Measurements from ENCODE around the gene TSPAN3. TPM values are rescaled to one million over a fixed set of nuclear protein-coding genes. Genes with fewer than 3 reads are reported as not detected.

Gene TSPAN3
- total and polyA plus RNA-seq, 4 donors = 339 to 494 (median 450) TPM

DNA sequence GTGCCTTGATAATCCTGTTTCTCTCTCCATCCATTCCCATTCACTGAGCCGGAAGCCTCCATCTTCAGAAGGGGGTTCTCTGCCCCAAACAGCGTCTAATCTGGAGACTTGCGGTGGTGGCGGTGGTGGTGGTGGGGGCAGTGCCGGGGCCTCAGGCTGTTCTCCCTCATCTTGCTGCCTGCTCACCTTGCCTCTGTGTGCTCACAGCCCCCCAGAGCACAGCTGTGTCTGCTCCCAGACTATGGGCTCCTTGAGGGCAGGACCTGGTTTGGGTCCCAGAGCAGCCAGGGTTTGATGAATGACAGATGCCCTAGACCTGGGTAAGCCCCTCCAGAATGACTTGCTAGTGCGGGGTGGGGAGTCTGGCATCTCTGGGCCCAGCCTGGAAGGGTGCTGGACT, 76.4 kb downstream of the TSPAN3 start:
- H3K4me1 ChIP-seq (ENCODE audit: control insufficient read depth in 5 of 5, insufficient read depth in 5 of 5, low read length in 5 of 5) = peaks cover 0 to 20% (median 0%) of the 10 kb centered on the region in 5 donors
- ATAC-seq (ENCODE audit: insufficient read depth, low FRiP score) = no peak
- H3K27ac ChIP-seq (ENCODE audit: low read depth in 1 of 2, low read length in 1 of 2) = peak overlapping the region in 1 of 2 donors; percentile 81
- no peak for DNase-seq
- H3K9ac ChIP-seq (ENCODE audit: insufficient read depth in 1 of 2, low read length in 2 of 2) = no peak overlapping the region
- no peaks in the 10 kb centered on the region for H3K36me3 ChIP-seq (ENCODE audit: control insufficient read depth in 4 of 4, insufficient read depth in 4 of 4, low read length in 4 of 4)
- no peaks in the 10 kb centered on the region for H3K27me3 ChIP-seq (ENCODE audit: control insufficient read depth in 3 of 3, insufficient read depth in 3 of 3, low read length in 2 of 3)
- 71 to 87% methylated on average over 6 of the region's 6 CpGs for WGBS, 2 donors
- no peak overlapping the region for H3K4me3 ChIP-seq
- TF ChIP-seq, protein P1, sequence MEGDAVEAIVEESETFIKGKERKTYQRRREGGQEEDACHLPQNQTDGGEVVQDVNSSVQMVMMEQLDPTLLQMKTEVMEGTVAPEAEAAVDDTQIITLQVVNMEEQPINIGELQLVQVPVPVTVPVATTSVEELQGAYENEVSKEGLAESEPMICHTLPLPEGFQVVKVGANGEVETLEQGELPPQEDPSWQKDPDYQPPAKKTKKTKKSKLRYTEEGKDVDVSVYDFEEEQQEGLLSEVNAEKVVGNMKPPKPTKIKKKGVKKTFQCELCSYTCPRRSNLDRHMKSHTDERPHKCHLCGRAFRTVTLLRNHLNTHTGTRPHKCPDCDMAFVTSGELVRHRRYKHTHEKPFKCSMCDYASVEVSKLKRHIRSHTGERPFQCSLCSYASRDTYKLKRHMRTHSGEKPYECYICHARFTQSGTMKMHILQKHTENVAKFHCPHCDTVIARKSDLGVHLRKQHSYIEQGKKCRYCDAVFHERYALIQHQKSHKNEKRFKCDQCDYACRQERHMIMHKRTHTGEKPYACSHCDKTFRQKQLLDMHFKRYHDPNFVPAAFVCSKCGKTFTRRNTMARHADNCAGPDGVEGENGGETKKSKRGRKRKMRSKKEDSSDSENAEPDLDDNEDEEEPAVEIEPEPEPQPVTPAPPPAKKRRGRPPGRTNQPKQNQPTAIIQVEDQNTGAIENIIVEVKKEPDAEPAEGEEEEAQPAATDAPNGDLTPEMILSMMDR (IDR thresholded peaks at IDR 0.05; ENCODE audit: control extremely low read depth, extremely low read depth) = no peak
- H3K9me3 ChIP-seq (ENCODE audit: control insufficient read depth in 4 of 4, insufficient read depth in 3 of 4, low read length in 3 of 4) = no peaks in the 10 kb centered on the region

DNA sequence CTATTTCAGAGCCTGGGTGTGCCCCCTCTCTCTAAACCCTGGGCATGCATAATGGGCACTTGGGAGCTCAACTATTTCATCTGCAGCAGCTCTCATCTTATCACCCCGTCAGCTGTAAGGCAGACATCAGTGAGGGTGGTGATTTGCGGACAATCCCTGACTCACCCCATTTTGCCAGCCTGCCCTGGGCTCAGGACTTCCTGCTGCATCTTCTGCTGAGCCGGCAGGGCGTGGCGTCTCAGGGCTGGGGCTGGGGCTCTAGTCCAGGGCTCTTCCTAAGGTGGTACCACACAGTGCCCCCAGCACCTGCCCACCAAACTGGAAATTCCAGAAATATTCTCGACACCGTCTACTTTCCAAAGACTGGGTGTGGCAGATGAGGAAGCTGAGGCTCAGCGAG, 76.9 kb downstream of the TSPAN3 start:
- Histone ChIP-seq H3K36me3 (ENCODE audit: control insufficient read depth in 4 of 4, insufficient read depth in 4 of 4, low read length in 4 of 4) (no peaks in the 10 kb centered on the region), H3K9ac (ENCODE audit: insufficient read depth in 1 of 2, low read length in 2 of 2) (no peak overlapping the region), H3K4me1 (ENCODE audit: control insufficient read depth in 5 of 5, insufficient read depth in 5 of 5, low read length in 5 of 5) (peaks cover 0 to 20% (median 0%) of the 10 kb centered on the region in 5 donors), H3K27ac (ENCODE audit: low read depth in 1 of 2, low read length in 1 of 2) (no peak overlapping the region), H3K4me3 (no peak overlapping the region), H3K9me3 (ENCODE audit: control insufficient read depth in 4 of 4, insufficient read depth in 3 of 4, low read length in 3 of 4) (no peaks in the 10 kb centered on the region), H3K27me3 (ENCODE audit: control insufficient read depth in 3 of 3, insufficient read depth in 3 of 3, low read length in 2 of 3) (no peaks in the 10 kb centered on the region)
- ATAC-seq (ENCODE audit: insufficient read depth, low FRiP score) (no peak), DNase-seq (no peak)
- WGBS, 2 donors = 39 to 65% methylated on average over 8 of the region's 8 CpGs
- TF ChIP-seq, protein P1 (IDR thresholded peaks at IDR 0.05; ENCODE audit: control extremely low read depth, extremely low read depth) = no peak

GRCh38 chr15:76993114-76993725, 77.7 kb downstream of the TSPAN3 start:
- Histone ChIP-seq H3K27me3 (ENCODE audit: control insufficient read depth in 3 of 3, insufficient read depth in 3 of 3, low read length in 2 of 3) (no peaks in the 10 kb centered on the region), H3K36me3 (ENCODE audit: control insufficient read depth in 4 of 4, insufficient read depth in 4 of 4, low read length in 4 of 4) (no peaks in the 10 kb centered on the region), H3K4me3 (no peak overlapping the region), H3K9ac (ENCODE audit: insufficient read depth in 1 of 2, low read length in 2 of 2) (no peak overlapping the region), H3K9me3 (ENCODE audit: control insufficient read depth in 4 of 4, insufficient read depth in 3 of 4, low read length in 3 of 4) (no peaks in the 10 kb centered on the region), H3K4me1 (ENCODE audit: control insufficient read depth in 5 of 5, insufficient read depth in 5 of 5, low read length in 5 of 5) (peaks cover 0 to 22% (median 0%) of the 10 kb centered on the region in 5 donors), H3K27ac (ENCODE audit: low read depth in 1 of 2, low read length in 1 of 2) (no peak overlapping the region)
- DNase-seq (no peak), ATAC-seq (ENCODE audit: insufficient read depth, low FRiP score) (no peak)
- 56 to 87% methylated on average over 6 of the region's 6 CpGs for whole genome bisulfite sequencing, 2 donors
- TF ChIP-seq, protein P1 (IDR thresholded peaks at IDR 0.05; ENCODE audit: control extremely low read depth, extremely low read depth) = no peak

Data from lung (tissue), 12 donors.